Measurements from ENCODE around the gene EPS15. TPM values are rescaled to one million over a fixed set of nuclear protein-coding genes. Genes with fewer than 3 reads are reported as not detected.

The EPS15 gene
- total and polyA plus RNA-seq, 2 experiments from 2014 or later: 31.0 to 76.5 TPM

- Histone ChIP-seq H2AFZ (no peak overlapping the region), H4K20me1 (replicated peaks; ENCODE audit: insufficient read depth) (no peaks in the 10 kb centered on the region), H3K9me2 (ENCODE audit: insufficient read depth) (no peaks in the 10 kb centered on the region), H3K27me3 (ENCODE audit: insufficient read depth) (peaks cover 24% of the 10 kb centered on the region), H3F3A (replicated peaks; ENCODE audit: low read depth) (no peaks in the 10 kb centered on the region), H3K27ac (ENCODE audit: low read depth) (no peak overlapping the region), H3K4me3 (no peak overlapping the region), H3K36me3 (ENCODE audit: insufficient read depth) (no peaks in the 10 kb centered on the region), H3K4me2 (no peak overlapping the region), H3K4me1 (ENCODE audit: insufficient read depth) (peaks cover 24% of the 10 kb centered on the region; the same call in 1 of the 2 replicates), H3K79me2 (replicated peaks; ENCODE audit: insufficient read depth) (no peaks in the 10 kb centered on the region)
- TF ChIP-seq STAT1 (IDR thresholded peaks at IDR 0.05; ENCODE audit: unreplicated experiment) (no peak), ZNF331 (CRISPR knock-in tag; IDR thresholded peaks at IDR 0.05; ENCODE audit: low read depth) (no peak), EZH2phosphoT487 (IDR thresholded peaks at IDR 0.05; ENCODE audit: unreplicated experiment) (no peak), ZNF462 (CRISPR knock-in tag; IDR thresholded peaks at IDR 0.05) (no peak), NANOG (IDR thresholded peaks at IDR 0.05; ENCODE audit: borderline replicate concordance) (no peak), CREB1 (CRISPR knock-in tag; IDR thresholded peaks at IDR 0.05; ENCODE audit: low read depth) (no peak), REST (IDR thresholded peaks at IDR 0.05; ENCODE audit: unreplicated experiment) (no peak), CTCF (conservative IDR thresholded peaks at IDR 0.05; ENCODE audit: low read depth in 2 of 2) (no peak), ETS1 (IDR thresholded peaks at IDR 0.05) (no peak), JUNB (IDR thresholded peaks at IDR 0.05; ENCODE audit: unreplicated experiment) (no peak), ZNF114 (CRISPR knock-in tag; IDR thresholded peaks at IDR 0.05) (no peak), POLR2AphosphoS5 (IDR thresholded peaks at IDR 0.05; ENCODE audit: low read depth) (no peak), EZH2 (IDR thresholded peaks at IDR 0.05; ENCODE audit: low read depth, unreplicated experiment) (no peak)
- peaks cover 22% of the 10 kb centered on the region for H3K4me1 Mint-ChIP-seq
- ATAC-seq (no peak), DNase-seq (ENCODE audit: low spot score) (no peak)
- no peak overlapping the region for H3K4me3 Mint-ChIP-seq
- no peaks in the 10 kb centered on the region for H3K9me3 Mint-ChIP-seq
- H3K27me3 Mint-ChIP-seq (ENCODE audit: insufficient read depth, low read depth, poor library complexity): peaks cover 15% of the 10 kb centered on the region
- no peak overlapping the region for H3K27ac Mint-ChIP-seq
- H3K36me3 Mint-ChIP-seq (ENCODE audit: low read depth): no peaks in the 10 kb centered on the region; the same call in 2 of the 3 replicates
Observed at GRCh38 chr1:51327386-51327785, 191.7 kb downstream of the EPS15 start.
